GM12878 (cell line): ENCODE results near the gene PDE1C. TPM values are rescaled to one million over a fixed set of nuclear protein-coding genes. Genes with fewer than 3 reads are reported as not detected.
A peak's percentile ranks its signal among the peaks of the same experiment; 100 is the strongest.

Experiments used
- ATAC-seq: fragments of 200-7000 bp; cut with Tn5 transposase; 3 replicates; pipeline ENCODE4 v1.9.1; 2020; ENCODE audit warnings: mild to moderate bottlenecking, moderate library complexity
- BruUV-seq: library from RNA; stranded (reverse); fragments of 400-500 nt; replicated peaks from 2 replicates; lab custom pipeline; 2021; lab: Mats Ljungman, UMichigan
- CTCF ChIA-PET: fragments of 300-600 bp; sonication (Branson Sonifier 250); formaldehyde crosslinking; extraction: SDS; loops from one replicate; lab custom pipeline; 2021; ENCODE audit warnings: inconsistent platforms; lab: Yijun Ruan, JAX
- POLR2A ChIA-PET: fragments of 350-600 bp; formaldehyde crosslinking; extraction: SDS; loops from one replicate; lab custom pipeline; 2021; ENCODE audit warnings: inconsistent platforms; lab: Charles Lee
- RAD21 ChIA-PET: fragments of 300-600 bp; sonication (Branson Sonifier 250); formaldehyde crosslinking; loops from one replicate; lab custom pipeline; 2023; ENCODE audit warnings: antibody characterized with exemption; ENCODE audit not compliant: unreplicated experiment; lab: Charles Lee
- SMC1A ChIA-PET: fragments of 300-600 bp; sonication (Branson Sonifier 250); formaldehyde crosslinking; loops from one replicate; lab custom pipeline; 2023; ENCODE audit not compliant: unreplicated experiment, uncharacterized antibody; lab: Charles Lee
- DNase-seq: peaks from one replicate; pipeline ENCODE4 v3.0.0-alpha.2; 2011; ENCODE audit warnings: low read depth, low spot score
- FAIRE-seq: peaks from 3 replicates; lab custom pipeline; 2011; peaks lifted over from hg19 to GRCh38; lab: Jason Lieb, UNC
- H2AFZ ChIP-seq: 2 replicates; pipeline ENCODE4 v1.6.0; 2011; ENCODE audit warnings: low read depth, low read length, control low read depth; ENCODE audit not compliant: control insufficient read depth
- H3K27ac ChIP-seq: 2 replicates; pipeline ENCODE4 v1.5.1; 2011; ENCODE audit warnings: control low read depth; ENCODE audit not compliant: control insufficient read depth, insufficient read depth
- H3K27me3 ChIP-seq, 2 experiments: replicated peaks in 1 of 2; 2 replicates each; pipeline versions ENCODE4 v1.6.0 to v1.6.1; 2011; ENCODE audit warnings: low read length in 1 of 2; ENCODE audit not compliant: control insufficient read depth in 2 of 2, insufficient read depth in 2 of 2
- H3K36me3 ChIP-seq, 2 experiments: 2 replicates each; pipeline ENCODE4 v1.5.1; 2011; ENCODE audit warnings: low read length in 1 of 2; ENCODE audit not compliant: control insufficient read depth in 2 of 2, insufficient read depth in 2 of 2
- H3K4me1 ChIP-seq: 2 replicates; pipeline ENCODE4 v1.6.1; 2011; ENCODE audit warnings: mild to moderate bottlenecking, low read length, moderate library complexity, mixed read lengths; ENCODE audit not compliant: control insufficient read depth, insufficient read depth
- H3K4me2 ChIP-seq: 2 replicates; pipeline ENCODE4 v1.6.0; 2011; ENCODE audit warnings: control low read depth; ENCODE audit not compliant: control insufficient read depth, insufficient read depth
- H3K4me3 ChIP-seq: fragments of 200-600 bp; sonication (generic); 2 replicates; pipeline ENCODE4 v1.5.1; 2016
- H3K79me2 ChIP-seq: 2 replicates; pipeline ENCODE4 v1.6.0; 2011; ENCODE audit warnings: low read length; ENCODE audit not compliant: control insufficient read depth, insufficient read depth
- H3K9ac ChIP-seq: 2 replicates; pipeline ENCODE4 v1.8.0; 2011; ENCODE audit warnings: low read length, control low read depth, mixed read lengths; ENCODE audit not compliant: control insufficient read depth, insufficient read depth
- H3K9me3 ChIP-seq: replicated peaks from 3 replicates; pipeline ENCODE4 v1.5.1; 2011; ENCODE audit warnings: mild to moderate bottlenecking, low read length; ENCODE audit not compliant: control insufficient read depth, insufficient read depth
- H4K20me1 ChIP-seq: 2 replicates; pipeline ENCODE4 v1.6.0; 2011; ENCODE audit not compliant: control insufficient read depth, insufficient read depth
- ATF7 ChIP-seq: fragments of 450-650 bp; IDR thresholded peaks from 2 replicates; pipeline ENCODE4 v1.6.1; 2016; ENCODE audit warnings: low read depth, mild to moderate bottlenecking
- CHD1 ChIP-seq: IDR thresholded peaks from 2 replicates; pipeline ENCODE4 v1.6.1; 2012; ENCODE audit warnings: low read depth, low read length, improper control_type of control experiment
- MEF2B ChIP-seq: fragments of 450-650 bp; IDR thresholded peaks from 2 replicates; pipeline ENCODE4 v1.6.1; 2018; ENCODE audit warnings: mild to moderate bottlenecking, moderate library complexity; ENCODE audit not compliant: partially characterized antibody, poor library complexity, severe bottlenecking
- MTA2 ChIP-seq: fragments of 450-650 bp; IDR thresholded peaks from 2 replicates; pipeline ENCODE4 v1.6.1; 2016; ENCODE audit warnings: low read depth, mild to moderate bottlenecking, moderate library complexity
- POLR2A ChIP-seq: IDR thresholded peaks from 2 replicates; pipeline ENCODE4 v1.6.1; 2011; ENCODE audit warnings: low read depth, mild to moderate bottlenecking, low read length
- RUNX3 ChIP-seq: IDR thresholded peaks from 2 replicates; pipeline ENCODE4 v1.6.1; 2012; ENCODE audit warnings: low read length, inconsistent platforms
- SIX5 ChIP-seq: IDR thresholded peaks from 2 replicates; pipeline ENCODE4 v1.6.1; 2011; ENCODE audit warnings: mild to moderate bottlenecking, low read depth, low read length, moderate library complexity; ENCODE audit not compliant: severe bottlenecking
- WGBS: methylation state at CpG from one replicate; pipeline ENCODE4 v1.1.6; 2016; ENCODE audit warnings: low lambda C conversion rate; ENCODE audit not compliant: insufficient replicate concordance, insufficient coverage; ENCODE audit errors: missing lambda C conversion rate; 5-methylcytosine and 5-hydroxymethylcytosine counted together
- in situ Hi-C: fragments of 300-500 bp; cut with MboI; formaldehyde crosslinking; loops from 9 replicates; pipeline ENCODE4 v1.14.3; 2018; ENCODE audit warnings: mixed read lengths
- intact Hi-C: fragments of 100-400 bp; cut with micrococcal nuclease; formaldehyde crosslinking; loops from one replicate; pipeline ENCODE4 v1.14.2; 2022; ENCODE audit not compliant: unreplicated experiment
- polyA plus RNA-seq, 11 experiments: library from polyadenylated mRNA; depleted of rRNA in 4 of 11; unstranded in 6 of 11; stranded (reverse) in 5 of 11; fragments of >200 nt; fragmentation: Nextera tagmentation in 4 of 11; fragmentation: Illumina TruSeq in 1 of 11; extraction: Ambion mirVana in 4 of 11; extraction: Trizol in 1 of 11; gene quantifications; 1 replicate in 1 of 11; 2 replicates in 10 of 11; pipeline versions ENCODE4 v1.2.1 to v1.2.3, GENCODE V29; 2011 to 2016; ENCODE audit warnings: inconsistent platforms in 2 of 11, missing spikeins in 2 of 11, low read depth in 1 of 11
- total RNA-seq, 4 experiments: library from RNA; depleted of rRNA in 3 of 4; stranded (reverse); fragments of >200 nt in 3 of 4; fragmentation: Illumina TruSeq in 1 of 4; extraction: Trizol in 1 of 4; gene quantifications; 2 replicates each; pipeline versions ENCODE4 v1.2.1 to v1.2.3, GENCODE V29; 2013 to 2021
- TF ChIP-seq, protein P1 (sequence below): fragments of 450-650 bp; IDR thresholded peaks from 2 replicates; pipeline ENCODE4 v1.6.1; 2018; ENCODE audit warnings: borderline replicate concordance, mild to moderate bottlenecking; ENCODE audit not compliant: partially characterized antibody
- TF ChIP-seq, protein P2 (sequence below): IDR thresholded peaks from 2 replicates; pipeline ENCODE4 v1.6.1; 2012; ENCODE audit warnings: improper control_type of control experiment, low read depth, low read length; ENCODE audit not compliant: insufficient replicate concordance

Gene PDE1C
- total and polyA plus RNA-seq, 10 of the 15 experiments (the other 5 are each of a cell fraction or from before 2014, with no cell fraction given) = 0.29 to 2.3 (median 0.70) TPM

DNA sequence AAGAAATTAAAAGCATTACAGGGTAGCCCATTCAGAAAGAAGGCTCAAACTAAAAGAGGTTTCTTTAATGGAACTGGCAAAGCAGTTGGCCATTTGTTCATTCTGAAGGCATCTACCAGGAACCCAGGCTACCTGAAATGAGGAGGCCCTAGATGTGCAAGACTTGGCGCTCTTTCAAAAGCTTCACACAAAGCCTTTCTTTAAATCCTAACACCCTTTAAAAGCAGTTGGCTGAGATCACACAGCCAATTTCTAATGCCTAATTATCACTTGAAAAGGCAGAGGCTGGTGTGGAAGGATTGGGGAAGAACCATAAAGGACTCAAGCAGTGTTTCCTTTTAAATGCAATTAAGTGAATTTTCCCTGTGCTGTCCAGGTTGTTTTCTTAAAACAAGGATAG is 360.0 kb downstream of the PDE1C start:
- POLR2A ChIA-PET = no interaction called here
- DNase-seq (no peak), ATAC-seq (no peak), FAIRE-seq (no peak)
- Histone ChIP-seq H3K9ac (no peak overlapping the region), H2AFZ (no peak overlapping the region), H3K4me1 (no peaks in the 10 kb centered on the region), H3K79me2 (no peaks in the 10 kb centered on the region), H3K4me3 (no peak overlapping the region), H3K36me3 (no peaks in the 10 kb centered on the region), H3K27ac (no peak overlapping the region), H4K20me1 (no peaks in the 10 kb centered on the region), H3K4me2 (no peak overlapping the region), H3K9me3 (no peaks in the 10 kb centered on the region), H3K27me3 (peaks cover 0 to 3% of the 10 kb centered on the region in 2 experiments; a peak in 2 of 4 replicates)
- CTCF ChIA-PET = interaction anchor here (1.6 kb wide), 1 partner anchor 13 kb away, joined by 3 read pairs; no protein-coding TSS in a partner anchor
- intact Hi-C loops (no loop called here), in situ Hi-C loops (no loop called here)
- TF ChIP-seq CHD1 = no peak
- TF ChIP-seq POLR2A = no peak
- SMC1A ChIA-PET = interaction anchor here (1.2 to 6.8 kb wide), 3 partner anchors 13 to 28 kb away, joined by 3 to 80 read pairs (median 4); no protein-coding TSS in a partner anchor
- 77% methylated on average over 1 of the region's 1 CpG for WGBS
- RAD21 ChIA-PET = interaction anchor here (1.8 kb wide), 1 partner anchor 24 kb away, joined by 4 read pairs; the partner anchor contains the start of gene PPP1R17
- no TSS peak for BruUV-seq

DNA sequence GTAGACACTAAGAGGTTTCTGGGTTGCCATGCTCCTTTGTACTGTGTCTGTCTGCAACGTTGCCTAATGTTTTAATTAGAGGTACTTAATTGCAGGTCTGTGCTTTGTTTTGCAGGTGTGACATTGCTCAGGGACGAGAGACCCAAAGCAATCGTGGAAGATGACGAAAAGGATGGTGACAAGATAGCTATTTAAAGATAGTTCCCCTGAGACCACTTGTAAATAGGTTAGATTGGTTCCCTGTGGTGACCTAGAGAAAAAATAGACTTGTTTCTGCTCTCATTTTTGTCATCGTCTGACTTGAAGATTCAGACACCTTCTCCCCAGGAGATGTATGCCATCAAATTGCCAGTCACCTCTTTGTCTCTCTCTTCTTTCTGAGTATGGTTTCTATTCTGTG is 363.1 kb downstream of the PDE1C start:
- no peak overlapping the region for H2AFZ ChIP-seq
- H3K4me2 ChIP-seq = no peak overlapping the region
- POLR2A ChIA-PET = interaction anchor here (0.6 to 1.2 kb wide), 2 partner anchors 11 to 1185 kb away, joined by 3 read pairs; no protein-coding TSS in a partner anchor
- H3K9ac ChIP-seq = no peak overlapping the region
- peaks cover 0 to 3% of the 10 kb centered on the region in 2 experiments; a peak in 1 of 4 replicates for H3K27me3 ChIP-seq
- no TSS peak for BruUV-seq
- H3K4me3 ChIP-seq = no peak overlapping the region
- H3K9me3 ChIP-seq = no peaks in the 10 kb centered on the region
- ATAC-seq (peak; percentile 51), FAIRE-seq (no peak), DNase-seq (peak; percentile 27)
- no peaks in the 10 kb centered on the region for H3K36me3 ChIP-seq
- in situ Hi-C loops = no loop called here
- no peak overlapping the region for H3K27ac ChIP-seq
- 10% methylated on average over 5 of the region's 5 CpGs for WGBS
- TF ChIP-seq MTA2 (peak; percentile 86), SIX5 (no peak), ATF7 (peak; percentile 55), RUNX3 (no peak), MEF2B (peak; percentile 79)
- TF ChIP-seq, protein P1, sequence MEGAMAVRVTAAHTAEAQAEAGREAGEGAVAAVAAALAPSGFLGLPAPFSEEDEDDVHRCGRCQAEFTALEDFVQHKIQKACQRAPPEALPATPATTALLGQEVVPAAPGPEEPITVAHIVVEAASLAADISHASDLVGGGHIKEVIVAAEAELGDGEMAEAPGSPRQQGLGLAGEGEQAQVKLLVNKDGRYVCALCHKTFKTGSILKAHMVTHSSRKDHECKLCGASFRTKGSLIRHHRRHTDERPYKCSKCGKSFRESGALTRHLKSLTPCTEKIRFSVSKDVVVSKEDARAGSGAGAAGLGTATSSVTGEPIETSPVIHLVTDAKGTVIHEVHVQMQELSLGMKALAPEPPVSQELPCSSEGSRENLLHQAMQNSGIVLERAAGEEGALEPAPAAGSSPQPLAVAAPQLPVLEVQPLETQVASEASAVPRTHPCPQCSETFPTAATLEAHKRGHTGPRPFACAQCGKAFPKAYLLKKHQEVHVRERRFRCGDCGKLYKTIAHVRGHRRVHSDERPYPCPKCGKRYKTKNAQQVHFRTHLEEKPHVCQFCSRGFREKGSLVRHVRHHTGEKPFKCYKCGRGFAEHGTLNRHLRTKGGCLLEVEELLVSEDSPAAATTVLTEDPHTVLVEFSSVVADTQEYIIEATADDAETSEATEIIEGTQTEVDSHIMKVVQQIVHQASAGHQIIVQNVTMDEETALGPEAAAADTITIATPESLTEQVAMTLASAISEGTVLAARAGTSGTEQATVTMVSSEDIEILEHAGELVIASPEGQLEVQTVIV = no peak
- TF ChIP-seq, protein P2, sequence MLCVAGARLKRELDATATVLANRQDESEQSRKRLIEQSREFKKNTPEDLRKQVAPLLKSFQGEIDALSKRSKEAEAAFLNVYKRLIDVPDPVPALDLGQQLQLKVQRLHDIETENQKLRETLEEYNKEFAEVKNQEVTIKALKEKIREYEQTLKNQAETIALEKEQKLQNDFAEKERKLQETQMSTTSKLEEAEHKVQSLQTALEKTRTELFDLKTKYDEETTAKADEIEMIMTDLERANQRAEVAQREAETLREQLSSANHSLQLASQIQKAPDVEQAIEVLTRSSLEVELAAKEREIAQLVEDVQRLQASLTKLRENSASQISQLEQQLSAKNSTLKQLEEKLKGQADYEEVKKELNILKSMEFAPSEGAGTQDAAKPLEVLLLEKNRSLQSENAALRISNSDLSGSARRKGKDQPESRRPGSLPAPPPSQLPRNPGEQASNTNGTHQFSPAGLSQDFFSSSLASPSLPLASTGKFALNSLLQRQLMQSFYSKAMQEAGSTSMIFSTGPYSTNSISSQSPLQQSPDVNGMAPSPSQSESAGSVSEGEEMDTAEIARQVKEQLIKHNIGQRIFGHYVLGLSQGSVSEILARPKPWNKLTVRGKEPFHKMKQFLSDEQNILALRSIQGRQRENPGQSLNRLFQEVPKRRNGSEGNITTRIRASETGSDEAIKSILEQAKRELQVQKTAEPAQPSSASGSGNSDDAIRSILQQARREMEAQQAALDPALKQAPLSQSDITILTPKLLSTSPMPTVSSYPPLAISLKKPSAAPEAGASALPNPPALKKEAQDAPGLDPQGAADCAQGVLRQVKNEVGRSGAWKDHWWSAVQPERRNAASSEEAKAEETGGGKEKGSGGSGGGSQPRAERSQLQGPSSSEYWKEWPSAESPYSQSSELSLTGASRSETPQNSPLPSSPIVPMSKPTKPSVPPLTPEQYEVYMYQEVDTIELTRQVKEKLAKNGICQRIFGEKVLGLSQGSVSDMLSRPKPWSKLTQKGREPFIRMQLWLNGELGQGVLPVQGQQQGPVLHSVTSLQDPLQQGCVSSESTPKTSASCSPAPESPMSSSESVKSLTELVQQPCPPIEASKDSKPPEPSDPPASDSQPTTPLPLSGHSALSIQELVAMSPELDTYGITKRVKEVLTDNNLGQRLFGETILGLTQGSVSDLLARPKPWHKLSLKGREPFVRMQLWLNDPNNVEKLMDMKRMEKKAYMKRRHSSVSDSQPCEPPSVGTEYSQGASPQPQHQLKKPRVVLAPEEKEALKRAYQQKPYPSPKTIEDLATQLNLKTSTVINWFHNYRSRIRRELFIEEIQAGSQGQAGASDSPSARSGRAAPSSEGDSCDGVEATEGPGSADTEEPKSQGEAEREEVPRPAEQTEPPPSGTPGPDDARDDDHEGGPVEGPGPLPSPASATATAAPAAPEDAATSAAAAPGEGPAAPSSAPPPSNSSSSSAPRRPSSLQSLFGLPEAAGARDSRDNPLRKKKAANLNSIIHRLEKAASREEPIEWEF = no peak
- intact Hi-C loops = no loop called here
- no peaks in the 10 kb centered on the region for H3K79me2 ChIP-seq
- no peaks in the 10 kb centered on the region for H3K4me1 ChIP-seq
- no peaks in the 10 kb centered on the region for H4K20me1 ChIP-seq
- CTCF ChIA-PET = interaction anchor here (1.0 to 2.9 kb wide), 5 partner anchors 11 to 1365 kb away, joined by 3 to 19 read pairs (median 7); no protein-coding TSS in a partner anchor
- RAD21 ChIA-PET = interaction anchor here (1.2 to 3.9 kb wide), 3 partner anchors 11 to 22 kb away, joined by 3 to 48 read pairs (median 13); partner anchors contain the start of gene PPP1R17
- SMC1A ChIA-PET = interaction anchor here (1.0 to 6.8 kb wide), 6 partner anchors 10 to 28 kb away, joined by 3 to 80 read pairs (median 5); no protein-coding TSS in a partner anchor
